ENCODE data around the gene KAT5.
"Not testable (repeated sequence)": the region's sequence is repeated elsewhere in the genome, so short reads cannot be mapped to it uniquely, and the experiment has no call there.

KAT5 gene

DNA sequence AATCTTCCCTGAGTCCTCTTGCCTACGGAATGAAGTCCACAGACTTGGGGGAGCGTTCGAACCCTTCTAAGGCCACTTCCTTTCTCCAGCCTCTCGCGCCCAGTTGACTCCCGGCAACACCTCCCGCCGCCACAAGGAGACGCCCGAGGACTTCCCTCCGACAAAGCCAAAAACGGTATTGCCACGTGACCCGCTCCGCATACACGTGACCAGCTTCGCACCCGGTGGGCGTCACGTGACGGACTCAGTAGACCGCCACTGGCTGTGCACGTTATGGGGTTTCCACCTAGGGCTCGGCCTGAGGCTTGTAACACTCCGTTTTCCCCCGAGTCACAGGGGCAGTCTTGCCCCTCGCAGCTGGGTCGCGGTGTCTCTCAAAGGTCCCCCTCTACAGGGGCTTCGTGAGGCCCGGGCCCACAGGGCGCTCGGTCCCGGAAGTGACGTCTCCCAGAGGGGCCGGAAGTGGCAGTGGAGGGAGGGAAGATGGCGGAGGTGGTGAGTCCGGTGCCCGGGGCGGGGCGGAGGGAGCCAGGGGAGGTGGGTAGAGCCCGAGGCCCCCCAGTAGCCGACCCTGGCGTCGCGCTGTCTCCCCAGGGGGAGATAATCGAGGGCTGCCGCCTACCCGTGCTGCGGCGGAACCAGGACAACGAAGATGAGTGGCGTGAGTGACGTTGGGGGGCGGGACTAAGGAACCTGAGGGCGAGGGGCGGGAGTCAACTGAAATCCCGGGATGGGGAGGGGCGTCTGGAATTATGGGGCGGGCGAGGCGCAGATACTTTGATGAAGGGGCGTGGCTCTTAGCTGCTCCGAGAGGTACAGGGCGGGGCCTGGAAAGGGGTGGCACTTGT lies at the start of gene KAT5:
TSS of gene KAT5 (plus strand) at position 468 of the 848 bp plus-strand sequence. CDS start at position 484, 16 bp downstream.
- DNase-seq = peak; percentile 97 to 98

DNA sequence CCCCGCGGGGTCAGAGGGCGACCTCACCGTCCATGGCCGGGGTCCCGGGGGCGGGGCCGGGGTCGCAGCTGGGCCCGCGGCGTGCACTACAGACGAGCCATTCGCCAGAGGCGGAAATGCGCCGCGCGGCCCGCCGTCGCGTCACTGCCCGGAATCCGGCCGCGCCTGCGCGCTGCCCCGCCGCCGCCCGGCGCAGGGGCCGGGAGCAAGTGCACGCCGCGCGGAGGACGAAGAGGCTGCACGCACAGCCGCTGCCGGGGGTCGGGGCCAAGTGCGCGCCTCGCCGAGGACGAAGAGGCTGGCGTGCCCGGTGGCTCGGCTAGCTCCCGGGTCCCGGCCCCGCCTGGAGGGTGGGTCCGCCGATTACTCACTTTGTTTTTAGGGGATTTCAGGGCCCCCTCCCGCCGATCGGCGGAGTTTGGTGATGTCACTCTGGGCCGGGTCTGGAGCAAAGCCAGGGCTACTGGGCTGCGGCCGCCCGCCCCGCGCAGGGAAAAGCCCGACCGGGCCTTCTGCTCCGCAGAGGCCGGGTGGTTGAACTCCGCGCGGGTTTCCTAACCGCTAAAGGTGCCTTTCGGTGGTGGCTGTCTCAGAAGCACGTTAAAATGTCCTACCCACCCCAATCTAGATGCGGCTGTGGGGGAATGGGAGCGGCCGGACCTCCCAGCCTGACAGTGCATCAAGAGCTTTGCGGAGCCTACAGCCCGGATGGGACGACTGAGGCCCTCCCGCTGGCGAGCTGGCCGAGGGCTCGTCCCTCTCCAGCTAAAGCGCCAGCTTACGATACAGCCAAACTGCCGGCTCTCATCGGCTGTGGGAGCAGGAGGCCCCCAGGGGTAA lies 49.0 kb upstream of the KAT5 start, which contains the start of gene RELA:
TSS of gene RELA (minus strand) at position 118 of the 840 bp plus-strand sequence. CDS start at position 34, 84 bp downstream.
- peak; percentile 85 to 90 for DNase-seq

DNA sequence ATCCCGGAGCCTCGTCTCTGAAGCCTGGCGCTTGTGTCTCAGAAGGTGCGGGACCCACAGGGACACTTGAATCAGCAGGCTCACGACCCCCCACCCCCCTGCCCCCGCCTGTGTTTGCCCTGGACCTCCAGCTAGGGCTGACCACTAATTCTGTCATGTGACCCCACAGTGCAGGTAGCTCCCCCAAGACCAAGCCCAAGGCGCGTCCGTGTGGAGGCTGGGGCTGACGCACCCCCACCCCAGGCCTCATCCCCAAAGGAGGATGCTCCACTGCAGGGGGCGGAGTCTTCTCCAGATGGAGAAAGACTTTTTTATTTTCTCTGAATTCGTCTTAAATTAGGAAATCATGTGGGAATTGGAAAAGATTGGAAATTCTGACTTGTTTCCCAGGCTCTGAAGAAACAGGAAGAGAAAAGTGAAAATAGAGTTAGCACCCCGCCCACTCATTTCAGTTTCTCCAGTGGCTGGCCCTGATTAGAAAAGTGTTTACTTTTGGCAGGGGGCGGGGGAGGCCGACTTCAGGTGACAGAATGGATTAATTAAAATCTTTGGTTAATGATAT lies 48.3 kb upstream of the KAT5 start:
- DNase-seq = peak; percentile 49 to 61

DNA sequence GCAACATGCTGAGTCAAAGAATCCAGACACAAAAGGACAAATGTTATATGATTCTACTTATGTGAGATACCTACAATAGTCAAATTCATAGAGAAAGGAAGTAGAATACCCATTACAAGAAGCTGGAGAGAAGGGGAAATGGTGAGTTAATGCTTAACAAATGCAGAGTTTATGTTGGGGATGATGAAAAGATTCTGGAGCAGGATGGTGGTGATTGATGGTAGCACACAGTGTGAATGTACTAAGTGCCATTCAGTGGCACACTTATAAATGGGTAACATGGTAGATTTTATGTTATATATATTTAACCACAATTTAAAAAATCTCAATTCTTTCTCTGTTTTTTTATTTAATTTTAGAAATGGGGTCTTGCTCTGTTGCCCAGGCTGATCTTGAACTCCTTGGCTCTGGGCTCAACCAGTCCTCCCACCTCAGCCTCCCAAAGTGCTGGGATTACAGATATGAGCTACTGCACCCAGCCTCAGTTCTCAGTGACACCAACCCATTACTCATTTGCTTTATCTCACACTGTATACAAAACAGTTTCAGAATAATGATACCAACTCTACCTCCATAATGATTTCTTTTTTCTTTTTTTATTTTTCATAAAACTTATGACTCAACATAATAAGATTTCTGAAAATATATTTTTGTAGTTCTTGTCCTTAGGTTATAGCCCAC lies 39.7 kb upstream of the KAT5 start:
- DNase-seq = no peak

DNA sequence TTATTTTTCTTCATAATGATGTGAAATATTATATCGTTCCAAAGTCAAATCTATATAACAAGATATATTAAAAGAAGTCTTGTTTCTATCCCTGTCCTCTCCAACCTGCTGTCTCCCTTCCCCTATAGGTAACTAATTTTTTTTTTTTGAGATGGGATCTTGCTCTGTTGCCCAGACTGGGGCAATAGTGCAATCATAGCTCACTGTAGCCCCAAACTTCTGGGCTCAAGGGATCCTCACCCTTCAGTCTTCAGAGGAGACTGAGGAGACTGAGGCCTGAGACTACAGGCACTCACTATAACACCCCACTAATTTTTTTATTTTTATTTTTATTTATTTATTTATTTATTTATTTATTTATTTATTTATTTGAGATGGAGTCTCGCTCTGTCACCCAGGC lies 39.1 kb upstream of the KAT5 start:
- DNase-seq = no peak

DNA sequence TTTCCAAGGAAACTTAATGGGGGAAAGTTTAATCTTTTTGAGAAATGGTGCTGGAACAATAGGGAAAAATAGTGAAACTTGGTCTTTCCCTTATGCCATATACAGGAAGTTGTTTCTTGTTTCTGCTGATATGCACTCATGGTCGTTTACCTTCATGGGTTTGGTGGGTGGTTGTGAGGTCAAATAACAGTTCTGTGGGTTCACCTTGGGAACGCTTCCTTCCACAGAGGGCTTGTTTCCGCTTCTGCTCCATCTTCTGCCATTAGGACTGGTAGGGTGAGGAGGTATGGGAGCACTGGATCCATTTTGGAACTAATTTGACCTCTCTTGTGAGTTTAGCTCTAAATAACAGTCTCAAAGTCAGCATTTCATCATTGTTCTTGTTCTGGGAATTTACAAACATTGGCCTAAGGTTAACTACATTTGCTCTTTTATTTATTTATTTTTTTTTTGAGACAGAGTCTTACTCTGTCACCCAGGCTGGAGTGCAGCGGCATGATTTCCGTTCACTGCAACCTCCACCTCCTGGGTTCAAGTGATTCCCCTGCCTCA lies 31.8 kb upstream of the KAT5 start:
- no peak for DNase-seq

DNA sequence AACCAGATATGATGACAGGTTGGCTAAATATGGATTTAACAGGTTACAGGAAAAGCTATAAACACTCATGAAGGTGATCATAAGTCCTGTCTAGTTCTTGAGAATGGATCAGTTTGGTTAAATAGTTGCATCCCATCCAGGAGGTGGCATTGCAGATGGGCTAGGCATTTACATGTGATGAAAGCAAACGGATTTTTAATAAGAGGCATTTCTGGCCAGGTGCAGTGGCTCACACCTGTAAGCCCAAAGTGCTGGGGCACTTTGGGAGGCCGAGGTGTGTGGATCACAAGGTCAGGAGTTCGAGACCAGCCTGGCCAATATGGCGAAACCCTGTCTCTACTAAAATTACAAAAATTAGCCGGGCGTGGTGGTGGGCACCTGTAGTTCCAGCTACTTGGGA lies 28.6 kb upstream of the KAT5 start:
- not testable (repeated sequence) for DNase-seq

DNA sequence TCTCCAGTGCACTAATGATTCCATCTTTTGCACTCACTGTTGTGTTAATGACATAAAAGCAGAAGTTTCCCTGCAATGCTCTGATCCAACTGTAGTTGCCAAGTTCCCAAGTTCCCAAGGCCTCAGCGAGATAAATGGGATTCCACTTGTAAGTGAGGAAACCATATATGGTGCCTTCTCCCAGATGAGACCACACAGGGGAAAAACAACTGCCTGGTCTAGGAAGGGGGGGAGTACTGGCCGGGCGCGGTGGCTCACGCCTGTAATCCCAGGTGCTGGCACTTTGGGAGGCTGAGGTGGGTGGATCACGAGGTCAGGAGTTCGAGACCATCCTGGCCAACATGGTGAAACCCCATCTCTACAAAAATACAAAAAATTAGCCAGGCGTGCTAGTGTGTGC lies 26.1 kb upstream of the KAT5 start:
- no peak for DNase-seq

DNA sequence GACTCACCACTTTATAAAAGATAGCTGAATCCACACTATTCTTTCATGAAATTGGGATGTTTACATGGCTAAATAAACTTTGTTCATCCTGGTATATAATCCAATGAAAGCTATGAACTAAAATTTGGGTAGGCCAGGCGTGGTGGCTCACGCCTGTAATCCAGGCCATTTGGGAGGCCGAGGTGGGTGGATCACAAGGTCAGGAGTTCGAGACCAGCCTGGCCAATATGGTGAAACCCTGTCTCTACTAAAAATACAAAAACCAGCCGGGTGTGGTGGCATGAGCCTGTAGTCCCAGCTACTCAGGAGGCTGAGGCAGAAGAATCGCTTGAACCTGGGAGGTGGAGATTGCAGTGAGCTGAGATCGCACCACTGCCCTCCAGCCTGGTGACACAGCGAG lies 20.2 kb upstream of the KAT5 start:
- not testable (repeated sequence) for DNase-seq

DNA sequence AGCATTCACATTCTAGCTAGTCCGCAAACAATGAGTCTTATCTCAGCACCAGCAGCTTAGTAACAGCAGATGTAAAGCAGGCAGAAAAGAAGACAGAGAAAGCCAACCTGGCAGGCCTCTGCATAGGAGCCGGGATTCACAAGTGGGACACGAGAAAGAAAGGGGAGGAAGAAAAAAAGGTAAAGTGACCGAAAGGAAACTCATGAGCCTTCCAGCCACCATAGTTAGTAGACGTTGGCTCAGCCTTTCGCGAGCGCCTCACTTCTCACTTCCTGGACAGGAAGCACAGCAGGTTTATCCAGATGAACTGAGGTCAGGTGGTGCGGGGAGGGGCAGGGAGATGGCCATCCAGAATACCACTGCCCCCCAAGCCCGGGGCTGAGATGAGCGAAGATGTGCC lies 19.7 kb upstream of the KAT5 start:
- DNase-seq = no peak

DNA sequence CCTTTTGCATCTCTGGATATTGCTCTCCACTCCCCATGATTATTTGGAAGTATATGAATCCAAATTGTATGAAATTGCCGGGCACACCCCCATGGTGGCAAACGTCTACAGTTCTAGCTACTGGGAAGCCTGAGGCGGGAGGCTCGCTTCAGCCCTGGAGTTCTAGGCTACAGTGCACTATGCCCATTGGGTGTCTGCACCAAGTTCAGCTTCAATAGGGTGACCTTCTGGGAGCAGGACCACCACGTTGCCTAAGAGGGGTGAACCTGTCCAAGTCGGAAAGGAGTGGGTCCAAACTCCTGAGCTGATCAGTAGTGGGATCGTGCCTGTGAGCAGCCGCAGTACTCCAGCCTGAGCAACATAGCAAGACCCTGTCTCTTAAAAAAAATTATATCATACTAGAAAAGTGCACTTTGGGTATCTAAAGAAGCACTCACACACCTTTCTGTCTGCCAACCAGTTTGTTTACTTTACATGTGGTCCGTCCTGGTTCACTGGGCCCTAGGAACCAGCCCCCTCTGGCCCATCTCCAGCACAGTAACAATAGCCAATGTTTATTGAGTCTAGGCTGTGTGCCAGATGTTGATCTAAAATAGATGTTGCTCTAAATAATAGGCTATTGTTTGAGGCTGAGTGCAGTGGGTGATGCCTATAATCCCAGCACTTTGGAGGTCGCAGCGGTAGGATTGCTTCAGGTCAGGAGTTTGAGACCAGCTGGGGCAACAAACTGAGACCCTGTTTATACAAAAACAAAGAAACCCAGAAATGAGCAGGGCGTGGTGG lies 16.4 kb upstream of the KAT5 start:
- no peak for DNase-seq

DNA sequence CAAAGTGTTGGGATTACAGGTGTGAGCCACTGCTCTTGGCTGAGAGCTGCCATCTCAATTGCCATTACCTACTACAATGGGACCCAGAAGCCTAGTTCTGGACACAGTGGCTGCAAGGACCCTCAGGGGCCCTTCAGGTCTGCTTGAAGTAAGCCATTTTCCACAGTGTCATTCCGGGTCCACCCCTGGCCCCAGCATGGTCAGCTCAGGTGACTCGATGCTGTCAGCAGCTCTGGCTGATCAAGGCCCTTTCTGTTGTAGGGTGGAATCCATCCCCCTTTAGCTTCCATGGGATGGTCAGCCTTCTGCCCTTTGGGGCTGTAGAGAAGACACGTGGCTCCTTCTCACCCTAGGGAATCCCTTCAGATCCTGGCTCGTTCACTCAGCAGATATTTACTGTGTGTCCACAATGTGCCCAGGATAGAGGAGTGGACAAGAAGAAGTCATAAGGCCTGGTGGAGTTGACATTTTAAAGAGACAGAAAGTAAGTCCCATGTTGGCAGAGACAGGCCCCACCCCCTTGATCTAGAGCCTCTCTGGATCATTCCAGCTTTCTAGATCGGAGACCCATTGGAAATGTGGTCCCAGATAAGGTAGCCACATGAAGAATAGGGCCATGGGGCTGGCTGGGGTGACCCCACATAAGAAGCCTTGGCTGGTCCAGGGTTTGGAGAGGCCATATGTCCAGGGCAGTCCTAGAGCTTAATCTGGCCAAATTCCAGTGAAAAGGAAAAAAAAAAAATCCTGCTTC lies 15.1 kb upstream of the KAT5 start:
- DNase-seq = no peak

DNA sequence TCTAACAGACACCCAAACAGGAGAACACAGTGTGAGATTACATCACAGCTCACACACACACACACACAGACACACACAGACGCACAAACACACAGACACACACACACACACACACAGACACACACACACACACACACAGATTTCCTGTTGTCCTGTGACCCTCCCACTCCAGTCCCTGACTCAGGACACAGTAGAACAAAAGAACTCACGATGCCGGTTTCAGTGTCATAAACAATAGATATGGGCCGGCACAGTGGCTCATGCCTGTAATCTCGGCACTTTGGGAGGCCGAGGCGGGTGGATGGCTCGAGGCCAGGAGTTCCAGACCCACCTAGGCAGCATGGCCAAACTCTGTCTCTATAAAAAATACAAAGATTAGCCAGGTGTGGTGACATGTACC lies 13.8 kb upstream of the KAT5 start:
- no peak for DNase-seq

DNA sequence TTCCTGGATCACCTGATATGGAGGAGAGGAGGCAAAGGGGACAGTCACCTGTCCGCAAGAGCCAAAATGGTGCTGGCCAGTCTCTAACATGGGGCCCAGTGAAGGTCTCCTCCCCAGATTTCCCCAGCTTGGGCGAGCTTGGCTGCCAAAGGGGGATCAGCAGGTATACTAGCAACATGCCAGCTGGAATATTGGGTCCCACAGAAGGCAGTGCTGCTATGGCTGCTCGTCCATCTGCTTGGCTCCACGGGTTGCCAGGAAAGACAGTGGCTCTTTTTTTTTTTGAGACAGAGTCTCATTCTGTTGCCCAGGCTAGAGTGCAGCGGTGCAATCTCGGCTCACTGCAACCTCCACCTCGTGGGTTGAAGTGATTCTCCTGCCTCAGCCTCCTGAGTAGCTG lies 12.7 kb upstream of the KAT5 start:
- DNase-seq = no peak

DNA sequence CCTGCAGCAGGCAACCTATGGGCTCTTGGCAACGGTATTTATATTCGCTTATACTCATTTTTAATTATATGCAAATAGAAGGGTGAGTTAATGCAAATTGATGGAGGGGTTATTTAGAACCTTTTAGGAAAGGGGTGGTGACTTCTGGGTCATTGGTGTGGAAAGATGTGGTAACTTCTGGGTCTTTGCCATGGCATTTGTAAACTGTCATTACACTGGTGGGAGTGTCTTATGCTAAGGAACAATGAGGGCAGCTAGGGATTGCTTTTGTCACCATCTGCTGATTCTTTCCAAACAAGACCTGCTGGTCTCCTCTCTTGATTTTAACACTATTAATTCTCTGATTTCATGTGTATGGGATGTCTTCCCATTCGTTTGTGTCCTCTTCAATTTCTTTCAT lies 11.7 kb upstream of the KAT5 start:
- DNase-seq = no peak

DNA sequence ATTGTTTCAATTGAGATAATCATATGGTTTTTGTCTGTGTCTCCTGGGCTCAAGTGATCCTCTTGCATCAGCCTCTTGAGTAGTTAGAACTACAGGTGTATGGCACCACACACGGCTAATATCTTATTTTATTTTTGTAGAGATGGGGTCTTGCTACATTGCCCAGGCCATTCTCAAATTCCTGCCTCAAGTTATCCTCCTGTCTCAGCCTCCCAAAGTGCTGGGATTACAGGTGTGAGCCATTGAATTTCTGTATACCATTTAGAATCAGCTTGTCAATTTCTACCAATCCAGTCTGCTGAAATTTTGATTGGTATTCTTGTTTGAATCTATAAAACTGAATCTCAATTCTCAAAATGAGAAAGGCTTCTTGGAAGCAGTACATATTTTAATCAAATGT lies 10.4 kb upstream of the KAT5 start:
- DNase-seq = no peak

DNA sequence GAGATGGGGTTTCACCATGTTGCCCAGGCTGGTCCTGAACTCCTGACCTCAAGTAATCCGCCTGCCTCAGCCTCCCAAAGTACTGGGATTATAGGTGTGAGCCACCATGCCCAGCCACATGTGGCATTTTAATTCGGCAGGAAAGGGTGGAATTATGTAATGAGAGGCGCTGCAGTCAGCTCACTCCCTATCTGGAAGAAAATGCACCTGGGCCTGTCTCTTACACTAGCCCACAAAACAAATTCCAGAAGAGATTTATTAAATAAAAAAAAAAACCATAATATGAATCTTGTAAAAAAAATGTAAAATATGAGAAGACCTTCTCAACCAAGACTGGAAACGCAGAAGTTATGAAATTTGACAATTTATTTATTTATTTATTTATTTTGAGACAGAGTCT lies 8.2 kb upstream of the KAT5 start:
- no peak for DNase-seq

DNA sequence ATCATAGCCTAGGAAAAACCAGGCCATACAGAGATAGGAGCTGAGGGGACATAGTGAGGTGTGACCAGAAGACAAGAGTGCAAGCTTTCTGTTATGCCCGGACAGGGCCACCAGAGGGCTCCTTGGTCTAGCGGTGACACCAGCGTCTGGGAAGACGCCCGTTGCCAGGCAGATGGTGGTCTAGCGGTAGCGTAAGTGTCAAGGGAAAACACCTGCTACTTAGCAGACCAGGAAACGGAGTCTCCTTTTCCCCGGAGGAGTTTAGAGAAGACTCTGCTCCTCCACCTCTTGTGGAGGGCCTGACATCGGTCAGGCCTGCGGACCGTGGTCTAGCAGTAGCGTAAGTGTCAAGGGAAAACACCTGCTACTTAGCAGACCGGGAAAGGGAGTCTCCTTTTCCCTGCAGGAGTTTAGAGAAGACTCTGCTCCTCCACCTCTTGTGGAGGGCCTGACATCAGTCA lies 5.7 kb upstream of the KAT5 start:
- peak; percentile 64 to 72 for DNase-seq

DNA sequence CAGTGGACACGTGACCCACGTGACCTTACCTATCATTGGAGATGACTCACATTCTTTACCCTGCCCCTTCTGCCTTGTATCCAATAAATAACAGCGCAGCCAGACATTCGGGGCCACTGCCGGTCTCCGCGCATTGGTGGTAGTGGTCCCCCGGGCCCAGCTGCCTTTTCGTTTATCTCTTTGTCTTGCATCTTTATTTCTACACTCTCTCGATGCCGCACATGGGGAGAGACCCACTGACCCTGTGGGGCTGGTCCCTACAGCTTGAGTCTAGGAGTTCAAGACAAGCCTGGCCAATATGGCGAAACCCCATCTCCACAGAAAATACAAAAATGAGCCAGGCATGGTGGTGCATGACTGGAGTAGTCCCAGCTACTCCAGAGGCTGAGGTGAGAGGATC lies 5.0 kb upstream of the KAT5 start:
- not testable (repeated sequence) for DNase-seq

DNA sequence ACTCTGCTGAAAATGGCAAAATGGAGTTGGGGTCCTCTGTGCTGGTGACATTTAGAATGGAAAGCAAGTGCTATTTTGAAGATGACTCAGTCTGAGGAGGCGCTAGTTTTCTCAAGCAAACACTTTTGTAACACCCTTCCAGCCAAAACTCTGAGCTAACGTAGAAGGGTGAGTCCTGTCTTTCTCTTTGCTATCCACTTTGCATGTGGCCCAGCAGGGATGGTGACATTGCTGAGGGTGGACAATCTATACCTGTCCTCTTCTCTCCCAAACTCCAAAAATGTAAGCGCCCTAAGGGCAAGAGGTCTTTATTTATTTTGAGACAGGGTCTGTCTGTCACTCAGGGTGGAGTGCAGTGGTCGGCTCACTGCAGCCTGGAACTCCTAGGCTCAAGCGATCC lies 3.6 kb upstream of the KAT5 start:
- DNase-seq = no peak

DNA sequence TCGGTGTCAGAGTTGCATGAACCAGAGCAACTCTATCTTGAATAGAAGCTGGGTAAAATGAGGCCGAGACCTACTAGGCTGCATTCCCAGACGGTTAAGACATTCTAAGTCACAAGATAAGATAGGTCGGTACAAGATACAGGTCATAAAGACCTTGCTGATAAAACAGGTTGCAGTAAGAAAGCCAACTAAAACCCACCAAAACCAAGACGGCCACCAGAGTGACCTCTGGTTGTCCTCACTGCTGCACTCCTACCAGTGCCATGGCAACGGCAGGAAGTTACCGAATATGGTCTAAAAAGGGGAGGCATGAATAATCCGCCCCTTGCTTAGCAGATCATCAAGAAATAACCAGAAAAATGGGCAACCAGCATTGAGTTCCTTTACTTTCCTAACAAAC lies 2.4 kb upstream of the KAT5 start:
- DNase-seq = no peak
